Calu3 (cell line): ENCODE measurements around the gene PLEKHD1. TPM values are rescaled to one million over a fixed set of nuclear protein-coding genes. Genes with fewer than 3 reads are reported as not detected.

ENCODE experiments used
- BruUV-seq: library from RNA; stranded (reverse); fragments of 400-500 nt; replicated peaks from 2 replicates; lab custom pipeline; 2021; lab: Mats Ljungman, UMichigan
- CTCF ChIA-PET: fragments of 300-600 bp; sonication (Branson Sonifier 250); formaldehyde crosslinking; loops from one replicate; lab custom pipeline; 2022; ENCODE audit warnings: antibody characterized with exemption; lab: Charles Lee
- DNase-seq: peaks from one replicate; pipeline ENCODE4 v3.0.0; 2022
- H3K27ac Mint-ChIP-seq: one replicate; pipeline ENCODE4 v1.8.0; 2022; ENCODE audit warnings: mixed read lengths; ENCODE audit not compliant: unreplicated experiment
- H3K27me3 Mint-ChIP-seq: one replicate; pipeline ENCODE4 v1.8.0; 2022; ENCODE audit warnings: mixed read lengths; ENCODE audit not compliant: unreplicated experiment
- H3K36me3 Mint-ChIP-seq: one replicate; pipeline ENCODE4 v1.8.0; 2022; ENCODE audit warnings: mild to moderate bottlenecking, moderate library complexity, mixed read lengths; ENCODE audit not compliant: insufficient read depth, unreplicated experiment
- H3K4me1 Mint-ChIP-seq: one replicate; pipeline ENCODE4 v1.8.0; 2022; ENCODE audit warnings: mild to moderate bottlenecking, low read depth, mixed read lengths; ENCODE audit not compliant: unreplicated experiment
- H3K4me3 Mint-ChIP-seq: one replicate; pipeline ENCODE4 v1.8.0; 2022; ENCODE audit warnings: mild to moderate bottlenecking, low read depth, moderate library complexity, mixed read lengths; ENCODE audit not compliant: unreplicated experiment
- H3K9me3 Mint-ChIP-seq: one replicate; pipeline ENCODE4 v1.8.0; 2022; ENCODE audit warnings: low read depth, mixed read lengths; ENCODE audit not compliant: unreplicated experiment
- CTCF ChIP-seq: fragments of 200-600 bp; IDR thresholded peaks from one replicate; pipeline ENCODE4 v1.8.0; 2022; ENCODE audit warnings: antibody characterized with exemption; ENCODE audit not compliant: unreplicated experiment
- intact Hi-C: fragments of 100-400 bp; cut with micrococcal nuclease; formaldehyde crosslinking; loops from one replicate; pipeline ENCODE4 v1.10.0; 2022; ENCODE audit not compliant: unreplicated experiment
- total RNA-seq: library from RNA; stranded (reverse); gene quantifications from 2 replicates; pipeline ENCODE4 v1.2.3, GENCODE V29; 2022

The PLEKHD1 gene
- total RNA-seq, 1 experiment from 2014 or later = 0.73 TPM

- H3K27me3 Mint-ChIP-seq = peaks cover 59% of the 10 kb centered on the region
- no peak overlapping the region for H3K27ac Mint-ChIP-seq
- TF ChIP-seq CTCF = no peak
- H3K4me3 Mint-ChIP-seq = no peak overlapping the region
- peaks cover 8% of the 10 kb centered on the region for H3K36me3 Mint-ChIP-seq
- H3K4me1 Mint-ChIP-seq = peaks cover 10% of the 10 kb centered on the region
- CTCF ChIA-PET = no interaction called here
- intact Hi-C loops = no loop called here
- no peak for DNase-seq
- H3K9me3 Mint-ChIP-seq = no peaks in the 10 kb centered on the region
- no TSS peak for BruUV-seq
These were observed 70.0 kb downstream of the PLEKHD1 start for GRCh38 chr14:69554500-69554899.

- Mint-ChIP-seq H3K4me3 (no peak overlapping the region), H3K9me3 (no peaks in the 10 kb centered on the region), H3K27me3 (peaks cover 65% of the 10 kb centered on the region), H3K4me1 (no peaks in the 10 kb centered on the region), H3K36me3 (peaks cover 5% of the 10 kb centered on the region), H3K27ac (no peak overlapping the region)
- DNase-seq = no peak
- BruUV-seq = no TSS peak
- CTCF ChIA-PET = no interaction called here
- intact Hi-C loops = no loop called here
- TF ChIP-seq CTCF = no peak
These were observed 74.2 kb downstream of the PLEKHD1 start for GRCh38 chr14:69558774-69559173.

GRCh38 chr14:69559581-69560011 lies 75.1 kb downstream of the PLEKHD1 start:
- BruUV-seq = no TSS peak

GRCh38 chr14:69560826-69561225 lies 76.3 kb downstream of the PLEKHD1 start:
- H3K27me3 Mint-ChIP-seq = peaks cover 76% of the 10 kb centered on the region
- intact Hi-C loops = no loop called here
- H3K4me3 Mint-ChIP-seq = no peak overlapping the region
- no peak for DNase-seq
- CTCF ChIA-PET = interaction anchor here (0.6 kb wide), 1 partner anchor 1231 kb away, joined by 3 read pairs; no protein-coding TSS in a partner anchor
- BruUV-seq = no TSS peak
- peaks cover 5% of the 10 kb centered on the region for H3K36me3 Mint-ChIP-seq
- no peak for TF ChIP-seq CTCF
- no peak overlapping the region for H3K27ac Mint-ChIP-seq
- H3K9me3 Mint-ChIP-seq = no peaks in the 10 kb centered on the region
- no peaks in the 10 kb centered on the region for H3K4me1 Mint-ChIP-seq

More at GRCh38 chr14:69559581-69560011, 75.1 kb downstream of the PLEKHD1 start:
- no peak for TF ChIP-seq CTCF
- no peak overlapping the region for H3K4me3 Mint-ChIP-seq
- H3K9me3 Mint-ChIP-seq = no peaks in the 10 kb centered on the region
- DNase-seq = no peak
- no peak overlapping the region for H3K27ac Mint-ChIP-seq
- peaks cover 63% of the 10 kb centered on the region for H3K27me3 Mint-ChIP-seq
- no peaks in the 10 kb centered on the region for H3K4me1 Mint-ChIP-seq
- peaks cover 5% of the 10 kb centered on the region for H3K36me3 Mint-ChIP-seq
- intact Hi-C loops = no loop called here
- CTCF ChIA-PET = interaction anchor here (1.2 kb wide), 1 partner anchor 16 kb away, joined by 3 read pairs; no protein-coding TSS in a partner anchor
